ENCODE data around the gene ERFE. TPM values are rescaled to one million over a fixed set of nuclear protein-coding genes. Genes with fewer than 3 reads are reported as not detected.

ERFE gene
- total and polyA plus RNA-seq, 12 donors: 0.11 to 1.3 (median 0.64) TPM; not detected in 7

- H3K9me3 ChIP-seq: peaks cover 0 to 4% (median 0%) of the 10 kb centered on the region in 11 donors
- whole genome bisulfite sequencing, 2 donors: 72 to 75% methylated on average over 2 of the region's 2 CpGs
- TF ChIP-seq, protein P1, sequence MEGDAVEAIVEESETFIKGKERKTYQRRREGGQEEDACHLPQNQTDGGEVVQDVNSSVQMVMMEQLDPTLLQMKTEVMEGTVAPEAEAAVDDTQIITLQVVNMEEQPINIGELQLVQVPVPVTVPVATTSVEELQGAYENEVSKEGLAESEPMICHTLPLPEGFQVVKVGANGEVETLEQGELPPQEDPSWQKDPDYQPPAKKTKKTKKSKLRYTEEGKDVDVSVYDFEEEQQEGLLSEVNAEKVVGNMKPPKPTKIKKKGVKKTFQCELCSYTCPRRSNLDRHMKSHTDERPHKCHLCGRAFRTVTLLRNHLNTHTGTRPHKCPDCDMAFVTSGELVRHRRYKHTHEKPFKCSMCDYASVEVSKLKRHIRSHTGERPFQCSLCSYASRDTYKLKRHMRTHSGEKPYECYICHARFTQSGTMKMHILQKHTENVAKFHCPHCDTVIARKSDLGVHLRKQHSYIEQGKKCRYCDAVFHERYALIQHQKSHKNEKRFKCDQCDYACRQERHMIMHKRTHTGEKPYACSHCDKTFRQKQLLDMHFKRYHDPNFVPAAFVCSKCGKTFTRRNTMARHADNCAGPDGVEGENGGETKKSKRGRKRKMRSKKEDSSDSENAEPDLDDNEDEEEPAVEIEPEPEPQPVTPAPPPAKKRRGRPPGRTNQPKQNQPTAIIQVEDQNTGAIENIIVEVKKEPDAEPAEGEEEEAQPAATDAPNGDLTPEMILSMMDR (IDR thresholded peaks at IDR 0.05): no peak
- H3K4me3 ChIP-seq: no peak overlapping the region
- H3K4me1 ChIP-seq: peaks cover 0 to 6% (median 0%) of the 10 kb centered on the region in 9 donors
- peaks cover 0 to 7% (median 0%) of the 10 kb centered on the region in 7 donors for H3K27me3 ChIP-seq
- no peaks in the 10 kb centered on the region for H3K36me3 ChIP-seq
- peak overlapping the region in 5 of 10 donors; percentile 14 to 44 (median 31) for H3K27ac ChIP-seq
- DNase-seq (no peak), ATAC-seq (peak in 7 of 8 donors; percentile 56 to 95 (median 78))
- intact Hi-C loops (cut with DNase I): loop anchor here in 1 of 10 donors (1.0 kb wide), 1 partner anchor 49 kb away; no protein-coding TSS in a partner anchor
These were observed 57.9 kb downstream of the ERFE start for GRCh38 chr2:238216651-238217184.

Other genes starting within 250 kb of the ERFE start
- 10 to 100 TPM; 53.6 to 82.2 (median 63.7) TPM for gene UBE2F, start 192.0 kb upstream of the ERFE start, total RNA-seq
- gene UBE2F, start 192.0 kb upstream of the ERFE start, polyA plus RNA-seq: 10 to 100 TPM; 43.5 to 76.6 TPM
- 10 to 100 TPM in 7 of 10 donors, 1 to 10 TPM in 3; 8.3 to 14.5 (median 11.4) TPM for gene SCLY, start 98.0 kb upstream of the ERFE start, total RNA-seq
- 10 to 100 TPM in 1 of 2 donors, 1 to 10 TPM in 1; 8.7 to 13.5 TPM for gene SCLY, start 98.0 kb upstream of the ERFE start, polyA plus RNA-seq
- 1 to 10 TPM in 1 of 10 donors, under 1 TPM in 7, not detected in 2; 0.10 to 1.7 (median 0.38) TPM for gene ESPNL, start 58.6 kb upstream of the ERFE start, total RNA-seq
- gene ESPNL, start 58.6 kb upstream of the ERFE start, polyA plus RNA-seq: under 1 TPM; 0.01 to 0.29 TPM
- gene KLHL30, start 20.3 kb upstream of the ERFE start, total RNA-seq: 10 to 100 TPM; 18.9 to 30.1 (median 26.7) TPM
- gene KLHL30, start 20.3 kb upstream of the ERFE start, polyA plus RNA-seq: 1 to 10 TPM; 3.0 to 9.8 TPM
- gene ILKAP, start 44.7 kb downstream of the ERFE start, total RNA-seq: 10 to 100 TPM; 19.6 to 31.0 (median 24.2) TPM
- 10 to 100 TPM; 38.0 to 83.9 TPM for gene ILKAP, start 44.7 kb downstream of the ERFE start, polyA plus RNA-seq
- gene HES6, start 81.1 kb downstream of the ERFE start, total RNA-seq: 1 to 10 TPM; 1.1 to 3.9 (median 1.9) TPM
- gene HES6, start 81.1 kb downstream of the ERFE start, polyA plus RNA-seq: 1 to 10 TPM; 3.9 to 6.9 TPM
- 10 to 100 TPM in 3 of 10 donors, 1 to 10 TPM in 7; 3.1 to 19.0 (median 8.0) TPM for gene PER2, start 129.6 kb downstream of the ERFE start, total RNA-seq
- 1 to 10 TPM; 1.4 to 4.5 TPM for gene PER2, start 129.6 kb downstream of the ERFE start, polyA plus RNA-seq
- 10 to 100 TPM in 6 of 10 donors, 1 to 10 TPM in 4; 8.3 to 20.4 (median 12.5) TPM for gene TRAF3IP1, start 161.5 kb downstream of the ERFE start, total RNA-seq
- gene TRAF3IP1, start 161.5 kb downstream of the ERFE start, polyA plus RNA-seq: 1 to 10 TPM; 4.0 to 6.2 TPM